WTC11 (cell line): ENCODE data around the gene HAND1. TPM values are rescaled to one million over a fixed set of nuclear protein-coding genes. Genes with fewer than 3 reads are reported as not detected.
A peak's percentile ranks its signal among the peaks of the same experiment; 100 is the strongest.

ENCODE experiments used
- ATAC-seq: fragments of 200-7000 bp; cut with Tn5 transposase; 2 replicates; pipeline ENCODE4 v1.10.0; 2021; ENCODE audit warnings: mild to moderate bottlenecking, moderate library complexity
- CTCF ChIA-PET: fragments of 300-600 bp; sonication (Branson Sonifier 250); formaldehyde crosslinking; loops from one replicate; lab custom pipeline; 2021; ENCODE audit warnings: antibody characterized with exemption; lab: Charles Lee
- POLR2A ChIA-PET: fragments of 350-600 bp; sonication (Branson Sonifier 250); formaldehyde crosslinking; loops from one replicate; lab custom pipeline; 2021; ENCODE audit warnings: antibody characterized with exemption; lab: Charles Lee
- DNase-seq: peaks from one replicate; pipeline ENCODE4 v3.0.0; 2021; ENCODE audit warnings: low spot score
- H3K27ac Mint-ChIP-seq: 2 replicates; pipeline ENCODE4 v1.8.0; 2021; ENCODE audit warnings: mixed read lengths
- H3K27me3 Mint-ChIP-seq: 2 replicates; pipeline ENCODE4 v1.8.0; 2021; ENCODE audit warnings: low read depth, mild to moderate bottlenecking, moderate library complexity, mixed read lengths
- H3K36me3 Mint-ChIP-seq: 2 replicates; pipeline ENCODE4 v1.8.0; 2021; ENCODE audit warnings: mixed read lengths
- H3K4me1 Mint-ChIP-seq: 2 replicates; pipeline ENCODE4 v1.8.0; 2022; ENCODE audit warnings: mixed read lengths
- H3K4me3 Mint-ChIP-seq: 2 replicates; pipeline ENCODE4 v1.8.0; 2021; ENCODE audit warnings: mild to moderate bottlenecking, moderate library complexity, mixed read lengths
- H3K9me3 Mint-ChIP-seq: 2 replicates; pipeline ENCODE4 v1.8.0; 2021; ENCODE audit warnings: mixed read lengths
- AFF4 ChIP-seq: sonication (generic); formaldehyde crosslinking; IDR thresholded peaks from 2 replicates; pipeline ENCODE4 v1.8.1; 2023; ENCODE audit warnings: mild to moderate bottlenecking, missing genetic modification reagents, borderline replicate concordance
- ATF2 ChIP-seq: sonication (generic); formaldehyde crosslinking; IDR thresholded peaks from 2 replicates; pipeline ENCODE4 v1.8.1; 2022; ENCODE audit warnings: low read depth, missing genetic modification reagents, borderline replicate concordance
- CREB1 ChIP-seq: sonication (generic); formaldehyde crosslinking; IDR thresholded peaks from 2 replicates; pipeline ENCODE4 v1.8.0; 2023; ENCODE audit warnings: mild to moderate bottlenecking, missing genetic modification reagents
- E2F4 ChIP-seq: sonication (generic); formaldehyde crosslinking; IDR thresholded peaks from 2 replicates; pipeline ENCODE4 v1.8.1; 2022; ENCODE audit warnings: low read depth, mild to moderate bottlenecking, moderate library complexity, missing genetic modification reagents, borderline replicate concordance
- ESRRA ChIP-seq: sonication (generic); formaldehyde crosslinking; IDR thresholded peaks from 2 replicates; pipeline ENCODE4 v1.8.1; 2022; ENCODE audit warnings: mild to moderate bottlenecking, missing genetic modification reagents, borderline replicate concordance
- FOXJ3 ChIP-seq: sonication (generic); formaldehyde crosslinking; IDR thresholded peaks from 2 replicates; pipeline ENCODE4 v1.9.0; 2021; ENCODE audit warnings: missing genetic modification reagents, mild to moderate bottlenecking, borderline replicate concordance
- GABPB1 ChIP-seq: sonication (generic); formaldehyde crosslinking; IDR thresholded peaks from 2 replicates; pipeline ENCODE4 v1.8.1; 2023; ENCODE audit warnings: mild to moderate bottlenecking, missing genetic modification reagents
- GTF2I ChIP-seq: fragments of 250-450 bp; sonication (Bioruptor Pico); conservative IDR thresholded peaks from 2 replicates; pipeline ENCODE4 v1.4.0; 2021; ENCODE audit warnings: mild to moderate bottlenecking
- HMGXB4 ChIP-seq: sonication (generic); formaldehyde crosslinking; IDR thresholded peaks from 2 replicates; pipeline ENCODE4 v1.8.1; 2023; ENCODE audit warnings: mild to moderate bottlenecking, moderate library complexity, missing genetic modification reagents
- JAZF1 ChIP-seq: fragments of 250-450 bp; sonication (Bioruptor Pico); IDR thresholded peaks from 2 replicates; pipeline ENCODE4 v1.9.0; 2021; ENCODE audit warnings: moderate library complexity, mild to moderate bottlenecking, inconsistent platforms
- JUN ChIP-seq: sonication (generic); formaldehyde crosslinking; IDR thresholded peaks from 2 replicates; pipeline ENCODE4 v1.8.0; 2023; ENCODE audit warnings: mild to moderate bottlenecking, missing genetic modification reagents
- NFE2L1 ChIP-seq: sonication (generic); formaldehyde crosslinking; IDR thresholded peaks from 2 replicates; pipeline ENCODE4 v1.8.1; 2023; ENCODE audit warnings: missing genetic modification reagents
- OVOL2 ChIP-seq: fragments of 250-450 bp; sonication (Bioruptor Pico); IDR thresholded peaks from 2 replicates; pipeline ENCODE4 v1.9.0; 2021; ENCODE audit warnings: mild to moderate bottlenecking, borderline replicate concordance
- RORB ChIP-seq: fragments of 250-450 bp; sonication (Bioruptor Pico); IDR thresholded peaks from 2 replicates; pipeline ENCODE4 v1.9.0; 2021; ENCODE audit warnings: mild to moderate bottlenecking
- SOX15 ChIP-seq: fragments of 250-450 bp; sonication (Bioruptor Pico); IDR thresholded peaks from 2 replicates; pipeline ENCODE4 v1.9.0; 2021; ENCODE audit warnings: mild to moderate bottlenecking
- SP1 ChIP-seq: sonication (generic); formaldehyde crosslinking; conservative IDR thresholded peaks from 2 replicates; pipeline ENCODE4 v1.8.1; 2022; ENCODE audit warnings: missing genetic modification reagents
- TEAD4 ChIP-seq: sonication (generic); formaldehyde crosslinking; IDR thresholded peaks from 2 replicates; pipeline ENCODE4 v1.8.0; 2022; ENCODE audit warnings: mild to moderate bottlenecking, missing genetic modification reagents
- USF1 ChIP-seq: sonication (generic); formaldehyde crosslinking; IDR thresholded peaks from 2 replicates; pipeline ENCODE4 v1.8.0; 2022; ENCODE audit warnings: mild to moderate bottlenecking, missing genetic modification reagents
- ZNF396 ChIP-seq: fragments of 250-450 bp; sonication (Bioruptor Pico); IDR thresholded peaks from 2 replicates; pipeline ENCODE4 v1.8.0; 2021; ENCODE audit warnings: mild to moderate bottlenecking, moderate library complexity, borderline replicate concordance
- total RNA-seq: library from RNA; stranded (reverse); gene quantifications from 3 replicates; pipeline ENCODE4 v1.2.3, GENCODE V29; 2021

Gene HAND1
- total RNA-seq, 1 experiment from 2014 or later = not detected

GRCh38 chr5:154485850-154486426 lies 7.9 kb upstream of the HAND1 start:
- ChIA-PET POLR2A (interaction anchor here (0.8 kb wide), 1 partner anchor 373 kb away, joined by 3 read pairs; the partner anchor contains the start of gene CNOT8), CTCF (interaction anchor here (0.6 to 1.6 kb wide), 3 partner anchors 35 to 123 kb away, joined by 3 to 7 read pairs (median 6); no protein-coding TSS in a partner anchor)
- TF ChIP-seq AFF4 (no peak), HMGXB4 (no peak), GABPB1 (CRISPR knock-in tag) (no peak), JUN (no peak)
- Mint-ChIP-seq H3K27ac (no peak overlapping the region), H3K36me3 (no peaks in the 10 kb centered on the region), H3K4me1 (peaks cover 54% of the 10 kb centered on the region), H3K27me3 (peaks cover 92% of the 10 kb centered on the region), H3K9me3 (no peaks in the 10 kb centered on the region), H3K4me3 (no peak overlapping the region)
- DNase-seq = no peak
- no peak for ATAC-seq

- H3K27ac Mint-ChIP-seq = no peak overlapping the region
- peak overlapping the region; percentile 22; the same call in 1 of the 2 replicates for H3K4me3 Mint-ChIP-seq
- H3K9me3 Mint-ChIP-seq = no peaks in the 10 kb centered on the region
- no peaks in the 10 kb centered on the region for H3K36me3 Mint-ChIP-seq
- ChIA-PET POLR2A (interaction anchor here (0.8 kb wide), 1 partner anchor 374 kb away, joined by 3 read pairs; the partner anchor contains the start of gene CNOT8), CTCF (interaction anchor here (1.6 to 2.2 kb wide), 3 partner anchors 17 to 123 kb away, joined by 3 to 12 read pairs (median 9); no protein-coding TSS in a partner anchor)
- peaks cover 95% of the 10 kb centered on the region for H3K27me3 Mint-ChIP-seq
- peaks cover 62% of the 10 kb centered on the region for H3K4me1 Mint-ChIP-seq
- ATAC-seq (no peak), DNase-seq (no peak)
- no peak for TF ChIP-seq RORB (CRISPR knock-in tag)
- TF ChIP-seq ZNF396 (CRISPR knock-in tag) = no peak
- no peak for TF ChIP-seq ESRRA (CRISPR knock-in tag)
- TF ChIP-seq E2F4 (CRISPR knock-in tag) = no peak
- no peak for TF ChIP-seq HMGXB4
- no peak for TF ChIP-seq GABPB1 (CRISPR knock-in tag)
- no peak for TF ChIP-seq GTF2I
These were observed 7.1 kb upstream of the HAND1 start for GRCh38 chr5:154485096-154485491.

GRCh38 chr5:154484393-154485095 lies 6.5 kb upstream of the HAND1 start:
- Mint-ChIP-seq H3K27me3 (peaks cover 97% of the 10 kb centered on the region), H3K4me3 (peak overlapping the region; percentile 55), H3K4me1 (peaks cover 65% of the 10 kb centered on the region), H3K9me3 (no peaks in the 10 kb centered on the region), H3K36me3 (no peaks in the 10 kb centered on the region), H3K27ac (no peak overlapping the region)
- CTCF ChIA-PET = interaction anchor here (1.0 to 2.2 kb wide), 4 partner anchors 16 to 126 kb away, joined by 3 to 12 read pairs (median 6); no protein-coding TSS in a partner anchor
- DNase-seq (no peak), ATAC-seq (no peak)
- POLR2A ChIA-PET = no interaction called here
- no peak for TF ChIP-seq SP1 (CRISPR knock-in tag)
- TF ChIP-seq OVOL2 (CRISPR knock-in tag) = no peak
- TF ChIP-seq CREB1 = no peak
- TF ChIP-seq JAZF1 = no peak
- TF ChIP-seq USF1 = no peak
- TF ChIP-seq GTF2I = no peak
- TF ChIP-seq FOXJ3 (CRISPR knock-in tag) = no peak
- TF ChIP-seq NFE2L1 = no peak
- TF ChIP-seq ATF2 (CRISPR knock-in tag) = no peak
- no peak for TF ChIP-seq SOX15 (CRISPR knock-in tag)
- TF ChIP-seq TEAD4 = no peak
